Measurements from ENCODE around the gene MT3. TPM values are rescaled to one million over a fixed set of nuclear protein-coding genes. Genes with fewer than 3 reads are reported as not detected.

Gene MT3
- total RNA-seq, 1 donor, result not detected

GRCh38 chr16:56549744-56550385, 39.5 kb upstream of the MT3 start:
- DNase-seq (ENCODE audit: low read depth), result no peak
- no peak for TF ChIP-seq CTCF (IDR thresholded peaks at IDR 0.05; ENCODE audit: insufficient read depth, low read depth, low read length)
- H3K4me3 ChIP-seq (ENCODE audit: low read depth, low read length), result no peak overlapping the region

GRCh38 chr16:56551796-56552738, 37.3 kb upstream of the MT3 start:
- H3K4me3 ChIP-seq (ENCODE audit: low read depth, low read length), result no peak overlapping the region
- DNase-seq (ENCODE audit: low read depth), result no peak
- no peak for TF ChIP-seq CTCF (IDR thresholded peaks at IDR 0.05; ENCODE audit: insufficient read depth, low read depth, low read length)

DNA sequence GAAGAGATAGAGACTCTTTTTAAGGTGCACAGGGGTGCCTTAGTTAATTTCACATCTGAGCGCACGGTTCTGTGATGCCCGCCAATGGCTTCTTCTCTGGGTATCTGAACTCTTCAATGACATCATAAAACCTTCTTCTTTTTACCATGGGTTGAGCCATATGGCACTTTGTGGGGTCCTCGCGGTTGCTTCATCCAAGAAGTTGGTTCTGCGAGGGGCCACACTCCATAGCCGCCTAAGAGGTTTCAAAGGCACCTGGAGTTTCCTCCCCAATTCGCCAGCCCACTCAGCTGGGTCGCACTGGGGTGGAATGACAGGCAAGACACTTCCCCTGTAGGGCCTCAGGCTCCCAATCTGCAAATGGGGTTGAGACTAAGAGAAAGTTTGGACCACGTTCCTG, 34.9 kb upstream of the MT3 start:
- H3K4me3 ChIP-seq (ENCODE audit: low read depth, low read length), result no peak overlapping the region
- DNase-seq (ENCODE audit: low read depth), result no peak
- no peak for TF ChIP-seq CTCF (IDR thresholded peaks at IDR 0.05; ENCODE audit: insufficient read depth, low read depth, low read length)

DNA sequence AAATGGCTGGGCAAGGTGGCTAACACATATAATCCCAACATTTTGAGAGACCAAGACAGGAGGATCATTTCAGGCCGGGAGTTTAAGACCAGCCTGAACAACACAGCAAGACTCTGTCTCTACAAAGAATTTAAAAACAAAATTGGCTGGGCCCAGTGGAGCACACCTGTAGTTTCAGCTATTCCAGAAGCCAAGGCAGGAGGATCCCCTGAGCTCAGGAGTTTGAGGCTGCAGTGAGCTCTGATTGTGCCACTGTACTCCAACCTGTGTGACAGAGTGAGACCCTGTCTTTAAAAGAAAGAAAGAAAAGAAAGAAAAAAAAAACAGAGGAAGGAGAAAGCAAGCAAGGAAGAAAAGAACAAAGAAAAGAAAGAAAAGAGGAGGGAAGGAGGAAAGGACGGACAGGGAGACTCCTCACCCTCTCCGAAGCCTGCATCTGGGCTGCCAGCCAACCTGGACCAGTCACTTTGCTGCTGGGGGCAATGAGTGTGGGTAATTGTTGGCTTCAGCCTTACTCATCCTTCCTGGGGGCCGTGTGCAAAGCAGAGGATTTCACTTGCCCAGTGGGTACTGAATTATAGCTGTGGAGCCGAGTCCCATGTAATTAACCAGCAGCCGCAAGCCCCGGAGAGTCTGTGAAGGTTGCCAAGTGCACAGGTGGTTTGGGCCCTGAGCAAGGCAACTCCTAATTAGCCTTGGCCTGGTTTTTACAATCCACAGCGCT, 31.1 kb upstream of the MT3 start:
- no peak for TF ChIP-seq CTCF (IDR thresholded peaks at IDR 0.05; ENCODE audit: insufficient read depth, low read depth, low read length)
- DNase-seq (ENCODE audit: low read depth), result no peak

DNA sequence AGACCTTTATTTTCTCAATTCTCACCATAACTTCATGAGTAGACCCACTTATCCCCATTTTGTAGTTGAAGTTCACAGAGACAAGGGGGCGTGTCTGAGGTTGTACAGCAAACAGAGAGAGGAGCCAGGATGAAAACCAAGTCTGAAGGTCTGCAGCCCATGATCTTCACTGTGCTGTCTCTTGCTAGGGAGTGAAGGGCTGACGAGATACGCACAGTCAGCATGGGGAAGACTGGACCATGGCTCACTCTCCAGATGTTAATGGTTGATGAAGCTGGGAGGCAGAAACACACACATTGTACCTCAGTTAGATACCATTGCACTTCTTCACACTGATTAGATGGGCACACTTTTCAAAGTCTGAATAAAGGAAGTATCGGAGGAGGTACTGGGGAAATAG, 30.2 kb upstream of the MT3 start:
- H3K4me3 ChIP-seq (ENCODE audit: low read depth, low read length), result no peak overlapping the region
- no peak for DNase-seq (ENCODE audit: low read depth)
- no peak for TF ChIP-seq CTCF (IDR thresholded peaks at IDR 0.05; ENCODE audit: insufficient read depth, low read depth, low read length)

More for the DNA sequence above, 31.1 kb upstream of the MT3 start:
- no peak overlapping the region for H3K4me3 ChIP-seq (ENCODE audit: low read depth, low read length)

DNA sequence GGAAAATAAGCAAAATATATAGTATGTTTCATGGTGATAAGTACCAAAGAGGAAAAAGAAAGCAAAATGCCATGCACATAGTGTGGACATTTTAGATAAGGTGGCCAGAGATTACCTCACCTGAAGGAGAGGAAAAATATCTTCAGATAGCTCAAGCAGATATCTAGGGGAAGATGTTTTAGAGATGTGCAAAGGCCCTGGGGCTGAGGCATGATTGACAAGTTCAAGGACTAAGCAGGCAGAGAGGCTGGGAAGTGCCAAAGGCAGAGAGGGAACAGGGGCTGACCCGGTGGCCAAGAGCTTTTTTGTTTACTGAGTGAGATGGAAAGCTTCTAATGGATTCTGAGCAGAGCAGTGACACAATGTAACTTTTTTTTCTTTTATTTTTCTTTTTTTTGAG, 28.9 kb upstream of the MT3 start:
- no peak for DNase-seq (ENCODE audit: low read depth)
- TF ChIP-seq CTCF (IDR thresholded peaks at IDR 0.05; ENCODE audit: insufficient read depth, low read depth, low read length), result no peak
- no peak overlapping the region for H3K4me3 ChIP-seq (ENCODE audit: low read depth, low read length)
